ENCODE results near the gene MVP. TPM values are rescaled to one million over a fixed set of nuclear protein-coding genes. Genes with fewer than 3 reads are reported as not detected.
A peak's percentile ranks its signal among the peaks of the same experiment; 100 is the strongest.

MVP gene
- total RNA-seq, 1 donor from 2014 or later = 150 TPM

- H3K27ac Mint-ChIP-seq (ENCODE audit: unreplicated experiment) = no peak overlapping the region
- no peaks in the 10 kb centered on the region for H3K9me3 Mint-ChIP-seq (ENCODE audit: unreplicated experiment)
- H3K27me3 Mint-ChIP-seq (ENCODE audit: unreplicated experiment) = no peaks in the 10 kb centered on the region
- H3K4me1 Mint-ChIP-seq (ENCODE audit: unreplicated experiment) = no peaks in the 10 kb centered on the region
- H3K4me3 Mint-ChIP-seq (ENCODE audit: unreplicated experiment) = no peak overlapping the region
- no peak for DNase-seq (ENCODE audit: extremely low spot score, unreplicated experiment)
- H3K36me3 Mint-ChIP-seq (ENCODE audit: unreplicated experiment) = peaks cover 13% of the 10 kb centered on the region
- TF ChIP-seq CTCF (IDR thresholded peaks at IDR 0.05) = no peak
These were observed 34.3 kb downstream of the MVP start for GRCh38 chr16:29854520-29855100.

- peaks cover 14% of the 10 kb centered on the region for H3K4me1 Mint-ChIP-seq (ENCODE audit: unreplicated experiment)
- H3K36me3 Mint-ChIP-seq (ENCODE audit: unreplicated experiment) = peaks cover 21% of the 10 kb centered on the region
- no peak overlapping the region for H3K4me3 Mint-ChIP-seq (ENCODE audit: unreplicated experiment)
- no peaks in the 10 kb centered on the region for H3K27me3 Mint-ChIP-seq (ENCODE audit: unreplicated experiment)
- DNase-seq (ENCODE audit: extremely low spot score, unreplicated experiment) = no peak
- no peaks in the 10 kb centered on the region for H3K9me3 Mint-ChIP-seq (ENCODE audit: unreplicated experiment)
- H3K27ac Mint-ChIP-seq (ENCODE audit: unreplicated experiment) = no peak overlapping the region
- no peak for TF ChIP-seq CTCF (IDR thresholded peaks at IDR 0.05)
These were observed 37.0 kb downstream of the MVP start for GRCh38 chr16:29857133-29857760.

GRCh38 chr16:29858149-29858849, 38.0 kb downstream of the MVP start:
- H3K27me3 Mint-ChIP-seq (ENCODE audit: unreplicated experiment) = no peaks in the 10 kb centered on the region
- DNase-seq (ENCODE audit: extremely low spot score, unreplicated experiment) = no peak
- peaks cover 21% of the 10 kb centered on the region for H3K36me3 Mint-ChIP-seq (ENCODE audit: unreplicated experiment)
- H3K27ac Mint-ChIP-seq (ENCODE audit: unreplicated experiment) = no peak overlapping the region
- H3K9me3 Mint-ChIP-seq (ENCODE audit: unreplicated experiment) = no peaks in the 10 kb centered on the region
- peaks cover 14% of the 10 kb centered on the region for H3K4me1 Mint-ChIP-seq (ENCODE audit: unreplicated experiment)
- TF ChIP-seq CTCF (IDR thresholded peaks at IDR 0.05) = no peak
- no peak overlapping the region for H3K4me3 Mint-ChIP-seq (ENCODE audit: unreplicated experiment)

- DNase-seq (ENCODE audit: extremely low spot score, unreplicated experiment) = no peak
- no peaks in the 10 kb centered on the region for H3K27me3 Mint-ChIP-seq (ENCODE audit: unreplicated experiment)
- peaks cover 16% of the 10 kb centered on the region for H3K4me1 Mint-ChIP-seq (ENCODE audit: unreplicated experiment)
- H3K36me3 Mint-ChIP-seq (ENCODE audit: unreplicated experiment) = peaks cover 21% of the 10 kb centered on the region
- no peak overlapping the region for H3K4me3 Mint-ChIP-seq (ENCODE audit: unreplicated experiment)
- no peak for TF ChIP-seq CTCF (IDR thresholded peaks at IDR 0.05)
- H3K27ac Mint-ChIP-seq (ENCODE audit: unreplicated experiment) = no peak overlapping the region
- no peaks in the 10 kb centered on the region for H3K9me3 Mint-ChIP-seq (ENCODE audit: unreplicated experiment)
These were observed 38.7 kb downstream of the MVP start for GRCh38 chr16:29858974-29859373.

GRCh38 chr16:29860218-29860617, 40.0 kb downstream of the MVP start:
- Mint-ChIP-seq H3K27me3 (ENCODE audit: unreplicated experiment) (no peaks in the 10 kb centered on the region), H3K4me1 (ENCODE audit: unreplicated experiment) (peaks cover 16% of the 10 kb centered on the region), H3K4me3 (ENCODE audit: unreplicated experiment) (peak overlapping the region; percentile 61), H3K27ac (ENCODE audit: unreplicated experiment) (no peak overlapping the region), H3K36me3 (ENCODE audit: unreplicated experiment) (peaks cover 21% of the 10 kb centered on the region), H3K9me3 (ENCODE audit: unreplicated experiment) (no peaks in the 10 kb centered on the region)
- DNase-seq (ENCODE audit: extremely low spot score, unreplicated experiment) = no peak
- no peak for TF ChIP-seq CTCF (IDR thresholded peaks at IDR 0.05)

All from osteocyte (in vitro differentiated cells).